Fibroblast of the conjunctiva (primary cell): ENCODE results near the gene PRR5.
"Not testable (repeated sequence)": the region's sequence is repeated elsewhere in the genome, so short reads cannot be mapped to it uniquely, and the experiment has no call there.

Experiments used
- DNase-seq: peaks from one replicate; pipeline ENCODE4 v3.0.0-alpha.2; 2010; ENCODE audit warnings: low read depth

Gene PRR5

DNA sequence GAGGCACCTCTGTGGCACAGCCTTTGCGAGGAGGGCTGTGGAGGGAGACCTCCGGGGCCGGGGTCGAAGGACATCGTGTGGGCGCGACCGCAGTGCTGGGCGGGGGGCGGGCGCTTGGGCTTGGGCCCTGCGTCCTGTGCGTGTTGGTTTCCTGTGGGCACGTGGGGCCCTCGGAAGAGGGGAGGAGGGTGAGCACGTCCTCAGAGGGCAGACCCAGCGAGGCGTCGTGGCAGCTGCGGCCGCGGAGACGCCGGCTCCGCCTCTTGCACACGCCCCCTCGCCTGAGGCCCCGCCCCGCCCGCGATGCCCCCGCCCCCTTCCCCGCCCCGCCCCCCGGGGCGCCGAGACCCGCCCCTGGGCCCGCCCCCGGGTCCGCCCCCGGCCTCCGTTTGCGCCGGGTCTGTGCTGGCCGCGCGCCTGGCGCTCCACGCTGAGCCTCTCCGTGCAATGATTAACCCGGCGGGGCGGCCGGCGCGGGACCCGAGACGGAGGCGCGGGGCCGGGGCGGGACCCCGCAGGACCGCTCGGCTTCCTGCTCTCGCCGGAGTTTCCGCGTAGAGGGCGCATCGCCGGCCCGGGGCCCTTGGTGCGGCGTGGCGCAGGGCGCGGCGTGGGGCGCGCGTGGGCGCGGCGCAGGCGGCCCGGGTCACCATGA is at the start of gene PRR5:
PRR5 (plus strand) TSS at position 381 of the 655 bp plus-strand sequence; CDS start at position 652, 271 bp downstream.
- peak; percentile 66 for DNase-seq

DNA sequence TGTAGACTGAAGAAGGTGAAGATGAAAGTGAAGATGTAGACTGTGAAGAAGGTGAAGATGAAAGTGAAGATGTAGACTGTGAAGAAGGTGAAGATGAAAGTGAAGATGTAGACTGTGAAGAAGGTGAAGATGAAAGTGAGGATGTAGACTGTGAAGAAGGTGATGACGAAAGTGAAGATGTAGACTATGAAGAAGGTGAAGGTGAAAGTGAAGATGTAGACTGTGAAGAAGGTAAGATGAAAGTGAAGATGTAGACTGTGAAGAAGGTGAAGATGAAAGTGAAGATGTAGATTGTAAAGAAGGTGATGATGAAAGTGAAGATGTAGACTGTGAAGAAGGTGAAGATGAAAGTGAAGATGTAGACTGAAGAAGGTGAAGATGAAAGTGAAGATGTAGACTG is 49.1 kb upstream of the PRR5 start:
- not testable (repeated sequence) for DNase-seq

GRCh38 chr22:44658311-44658953 is 43.6 kb upstream of the PRR5 start:
- DNase-seq: peak; percentile 69

GRCh38 chr22:44659140-44659539 is 42.9 kb upstream of the PRR5 start:
- DNase-seq: no peak

DNA sequence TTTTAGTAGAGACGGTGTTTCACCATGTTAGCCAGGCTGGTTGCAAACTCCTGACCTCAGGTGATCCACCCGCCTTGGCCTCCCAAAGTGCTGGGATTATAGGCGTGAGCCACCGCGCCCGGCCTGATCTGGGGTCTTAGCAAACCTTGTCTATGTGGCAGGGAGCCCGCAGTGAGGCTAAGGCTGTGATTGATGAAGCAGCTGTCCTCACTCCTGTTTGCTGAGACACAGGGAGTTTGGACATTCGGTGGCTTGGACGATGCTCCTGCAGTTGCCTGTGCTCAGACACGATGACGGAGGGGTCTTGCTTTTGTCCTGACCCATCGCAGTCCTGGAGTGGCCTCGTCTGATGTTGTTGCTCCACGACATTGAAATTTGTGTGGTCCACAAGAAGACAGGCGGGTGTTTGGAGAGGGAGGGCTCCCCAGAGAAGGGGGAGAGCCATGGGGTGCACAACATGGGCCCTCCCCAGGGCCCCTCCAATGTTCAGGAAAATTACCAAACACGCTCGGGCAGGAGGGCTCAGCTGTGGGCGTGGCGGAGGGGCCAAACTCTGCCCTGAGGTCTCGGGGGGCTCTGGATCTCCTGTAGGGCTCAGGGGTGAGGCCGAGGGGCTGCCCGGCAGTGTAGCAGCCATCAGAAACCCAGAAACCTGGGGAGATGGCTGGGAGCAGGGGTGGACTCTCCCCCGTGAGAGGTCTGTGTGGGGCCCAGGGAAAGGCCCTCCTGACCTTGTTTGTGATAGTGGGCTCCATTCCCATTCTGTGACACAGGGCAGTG is 41.8 kb upstream of the PRR5 start:
- DNase-seq: no peak

DNA sequence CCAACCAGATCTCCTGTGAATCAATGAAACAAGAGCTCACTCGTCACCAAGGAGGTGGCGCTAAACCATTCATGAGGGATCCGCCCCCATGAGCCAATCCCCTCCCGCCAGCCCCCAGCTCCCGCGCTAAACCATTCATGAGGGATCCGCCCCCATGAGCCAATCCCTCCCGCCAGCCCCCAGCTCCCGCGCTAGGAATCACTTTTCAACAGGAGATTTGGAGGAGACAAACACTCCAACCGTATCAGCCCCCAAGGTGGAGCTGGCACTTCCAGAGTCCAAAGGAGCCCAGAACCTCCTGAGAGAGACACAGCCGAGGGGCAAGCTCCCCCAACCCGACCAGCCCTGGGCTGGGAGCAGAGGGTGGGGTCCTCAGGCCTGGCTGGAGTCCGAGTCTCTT is 40.9 kb upstream of the PRR5 start:
- no peak for DNase-seq

GRCh38 chr22:44661659-44662569 is 40.1 kb upstream of the PRR5 start:
- DNase-seq: no peak

DNA sequence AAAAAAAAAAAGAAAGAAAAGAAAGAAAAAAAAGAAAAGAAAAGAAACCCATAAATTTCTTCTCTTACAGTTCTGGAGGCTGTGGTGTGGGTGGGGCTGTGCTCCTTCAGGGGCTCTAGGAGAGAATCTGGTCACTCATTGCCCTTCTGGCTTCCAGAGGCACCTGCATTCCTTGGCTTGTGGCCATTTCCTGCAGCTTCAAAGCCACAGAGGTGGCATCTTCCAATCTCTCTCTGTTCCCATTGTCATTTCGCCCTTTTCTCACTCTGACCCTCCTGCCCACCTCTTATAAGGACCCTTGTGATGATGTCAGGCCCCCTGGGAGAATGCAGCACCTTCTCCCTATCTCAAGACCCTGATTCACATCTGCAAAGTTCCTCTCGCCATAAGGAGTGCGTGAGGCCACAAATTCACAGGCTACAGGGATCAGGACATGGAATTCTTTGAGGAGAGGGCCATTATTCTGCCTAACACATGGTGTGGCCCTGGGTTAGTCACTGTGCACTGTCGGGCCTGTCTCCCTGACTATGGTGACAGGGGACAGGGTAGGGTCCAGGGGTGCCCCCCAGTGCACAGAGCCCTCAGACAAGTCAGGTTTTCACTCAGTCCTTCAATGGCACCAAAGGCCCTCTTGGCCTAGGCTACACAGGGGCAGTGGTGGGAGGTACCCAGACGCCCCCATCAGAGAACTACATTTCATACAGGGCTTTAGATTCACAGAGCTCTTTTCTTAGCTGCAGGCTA is 38.6 kb upstream of the PRR5 start:
- no peak for DNase-seq

DNA sequence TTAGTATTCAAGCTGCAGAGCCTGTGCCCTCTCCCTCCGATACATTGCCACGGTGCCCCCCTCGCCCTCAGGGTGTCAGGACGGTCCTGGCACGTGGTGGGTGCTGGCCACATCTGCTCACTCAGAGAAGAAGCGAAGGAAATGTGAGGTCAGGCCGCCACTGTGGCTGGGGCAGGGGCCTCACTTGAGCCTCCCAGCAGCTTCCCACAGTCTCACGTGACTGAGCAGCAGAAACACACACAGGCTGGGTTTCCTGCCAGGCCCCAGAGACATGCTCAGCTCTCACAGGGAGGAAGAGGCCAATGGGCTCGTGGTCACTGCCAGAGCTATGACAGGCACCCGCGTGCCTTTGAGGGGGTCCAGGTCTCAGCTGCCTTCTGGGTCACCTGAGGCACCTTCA is 37.9 kb upstream of the PRR5 start:
- DNase-seq: no peak

DNA sequence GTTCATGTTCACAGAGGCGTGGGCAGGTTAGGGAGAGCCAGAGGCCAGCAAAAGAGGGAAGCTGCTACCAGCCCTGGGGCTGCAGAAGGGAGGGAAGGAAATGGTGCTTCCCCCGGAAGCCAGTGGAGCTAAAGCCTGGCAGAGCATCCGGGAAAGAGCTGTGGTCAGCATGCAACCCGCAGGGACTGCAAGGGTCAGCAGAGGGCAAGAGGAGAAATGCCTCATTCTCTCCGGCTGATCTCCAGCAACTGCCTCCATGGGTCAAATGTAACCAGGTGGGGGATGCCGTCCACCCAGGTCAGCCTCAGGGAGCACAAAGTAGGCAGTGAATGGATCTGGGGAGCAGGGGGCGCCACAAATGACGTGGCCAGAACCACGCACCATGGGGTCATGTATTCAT is 36.9 kb upstream of the PRR5 start:
- no peak for DNase-seq

- DNase-seq: no peak
These were observed 35.8 kb upstream of the PRR5 start for GRCh38 chr22:44666207-44666585.

GRCh38 chr22:44667276-44667675 is 34.7 kb upstream of the PRR5 start:
- DNase-seq: no peak

GRCh38 chr22:44667829-44668189 is 34.2 kb upstream of the PRR5 start:
- DNase-seq: no peak

GRCh38 chr22:44668190-44668885 is 33.7 kb upstream of the PRR5 start:
- no peak for DNase-seq

GRCh38 chr22:44668886-44669521 is 33.0 kb upstream of the PRR5 start:
- DNase-seq: no peak

GRCh38 chr22:44669561-44669976 is 32.4 kb upstream of the PRR5 start:
- no peak for DNase-seq

- no peak for DNase-seq
These were observed 31.6 kb upstream of the PRR5 start for GRCh38 chr22:44670220-44670988.

- DNase-seq: no peak
These were observed 30.3 kb upstream of the PRR5 start for GRCh38 chr22:44671742-44672141.

DNA sequence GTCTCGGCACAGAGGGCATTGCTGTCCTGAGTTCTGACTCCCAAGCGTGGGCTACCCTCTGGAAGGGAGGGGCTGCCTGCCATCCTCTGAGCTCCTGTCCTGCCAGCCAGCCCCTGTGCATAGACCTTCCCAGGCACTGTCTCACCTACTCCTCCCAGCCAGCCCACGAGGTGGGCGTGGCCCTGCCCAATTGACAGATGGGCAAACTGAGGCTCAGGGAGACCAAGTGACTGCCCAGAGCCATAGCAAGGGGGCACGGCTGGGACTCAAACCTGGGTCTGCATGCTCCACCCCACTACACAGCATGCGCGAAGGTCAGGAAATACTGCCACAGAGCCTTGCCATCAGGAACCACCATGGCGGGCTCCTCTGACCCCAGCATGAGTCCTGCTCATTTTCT is 29.4 kb upstream of the PRR5 start:
- no peak for DNase-seq

- DNase-seq: no peak
These were observed 28.6 kb upstream of the PRR5 start for GRCh38 chr22:44673406-44673805.
